HG03139 (cell line): ENCODE measurements around the gene POLA1.

Experiments
- ATAC-seq: cut with Tn5 transposase; IDR thresholded peaks from one replicate; pipeline ENCODE4 v1.9.1; 2021; ENCODE audit not compliant: unreplicated experiment

POLA1 gene

GRCh38 chrX:24965372-24965771, 271.7 kb downstream of the POLA1 start:
- no peak for ATAC-seq

GRCh38 chrX:24969812-24970211, 276.1 kb downstream of the POLA1 start:
- ATAC-seq: no peak

GRCh38 chrX:24979081-24979480, 285.4 kb downstream of the POLA1 start:
- ATAC-seq: no peak

- no peak for ATAC-seq
Observed at GRCh38 chrX:24981030-24981429, 287.3 kb downstream of the POLA1 start.

- ATAC-seq: no peak
Observed at GRCh38 chrX:24982306-24982965, 288.7 kb downstream of the POLA1 start.

- ATAC-seq: no peak
Observed at GRCh38 chrX:24983931-24984330, 290.2 kb downstream of the POLA1 start.

GRCh38 chrX:24985120-24985519, 291.4 kb downstream of the POLA1 start:
- no peak for ATAC-seq

- no peak for ATAC-seq
Observed at GRCh38 chrX:24987731-24988130, 294.0 kb downstream of the POLA1 start.

- ATAC-seq: no peak
Observed at GRCh38 chrX:24988314-24988713, 294.6 kb downstream of the POLA1 start.

- ATAC-seq: no peak
Observed at GRCh38 chrX:24990535-24990934, 296.8 kb downstream of the POLA1 start.

GRCh38 chrX:24993879-24994278, 300.2 kb downstream of the POLA1 start:
- no peak for ATAC-seq

- no peak for ATAC-seq
Observed at GRCh38 chrX:24996096-24996709, 302.5 kb downstream of the POLA1 start.

- ATAC-seq: no peak
Observed at GRCh38 chrX:24999511-24999910, 305.8 kb downstream of the POLA1 start.

- no peak for ATAC-seq
Observed at GRCh38 chrX:25001808-25002660, 308.3 kb downstream of the POLA1 start.

GRCh38 chrX:25002661-25003020, 308.9 kb downstream of the POLA1 start:
- no peak for ATAC-seq

- no peak for ATAC-seq
Observed at GRCh38 chrX:25003066-25003849, 309.5 kb downstream of the POLA1 start.

- ATAC-seq: no peak
Observed at GRCh38 chrX:25004040-25004439, 310.3 kb downstream of the POLA1 start.

GRCh38 chrX:25004485-25005032, 310.8 kb downstream of the POLA1 start:
- no peak for ATAC-seq

GRCh38 chrX:25005034-25005381, 311.3 kb downstream of the POLA1 start:
- no peak for ATAC-seq

GRCh38 chrX:25005382-25006185, 311.9 kb downstream of the POLA1 start:
- no peak for ATAC-seq
